ENCODE measurements around the gene KRT84.

The KRT84 gene

GRCh38 chr12:52407918-52408317 is 22.5 kb upstream of the KRT84 start:
- no peak for TF ChIP-seq CTCF (IDR thresholded peaks at IDR 0.05; ENCODE audit: low read depth, low read length)
- H3K4me3 ChIP-seq (ENCODE audit: low read depth, low read length): no peak overlapping the region

- no peak within 1 kb of the TSS for H3K4me3 ChIP-seq (ENCODE audit: low read depth, low read length)
- no peak for TF ChIP-seq CTCF (IDR thresholded peaks at IDR 0.05; ENCODE audit: low read depth, low read length)
Measured at GRCh38 chr12:52405922-52406385, 20.5 kb upstream of the KRT84 start, which contains the start of gene KRT82. Gene KRT82, minus strand, starts transcription at chr12:52406335. Its CDS starts 58 bp downstream, at chr12:52406277.

GRCh38 chr12:52404951-52405350 is 19.5 kb upstream of the KRT84 start:
- TF ChIP-seq CTCF (IDR thresholded peaks at IDR 0.05; ENCODE audit: low read depth, low read length): no peak
- no peak overlapping the region for H3K4me3 ChIP-seq (ENCODE audit: low read depth, low read length)

GRCh38 chr12:52403561-52403960 is 18.1 kb upstream of the KRT84 start:
- H3K4me3 ChIP-seq (ENCODE audit: low read depth, low read length): no peak overlapping the region
- TF ChIP-seq CTCF (IDR thresholded peaks at IDR 0.05; ENCODE audit: low read depth, low read length): no peak

- no peak for TF ChIP-seq CTCF (IDR thresholded peaks at IDR 0.05; ENCODE audit: low read depth, low read length)
Measured at GRCh38 chr12:52402873-52403540, 17.6 kb upstream of the KRT84 start.

GRCh38 chr12:52402377-52402776 is 16.9 kb upstream of the KRT84 start:
- no peak for TF ChIP-seq CTCF (IDR thresholded peaks at IDR 0.05; ENCODE audit: low read depth, low read length)

More at GRCh38 chr12:52402873-52403540, 17.6 kb upstream of the KRT84 start:
- no peak overlapping the region for H3K4me3 ChIP-seq (ENCODE audit: low read depth, low read length)

GRCh38 chr12:52401926-52402325 is 16.5 kb upstream of the KRT84 start:
- TF ChIP-seq CTCF (IDR thresholded peaks at IDR 0.05; ENCODE audit: low read depth, low read length): no peak
- no peak overlapping the region for H3K4me3 ChIP-seq (ENCODE audit: low read depth, low read length)

More at GRCh38 chr12:52402377-52402776, 16.9 kb upstream of the KRT84 start:
- H3K4me3 ChIP-seq (ENCODE audit: low read depth, low read length): no peak overlapping the region
